Sigmoid colon (tissue), 4 donors: ENCODE measurements around the gene LRRC17.

Source experiments
- EP300 ChIP-seq, 4 donors: sonication (generic); formaldehyde crosslinking; IDR thresholded peaks; one replicate each; pipeline ENCODE4 v1.6.1; 2017; ENCODE audit warnings: antibody characterized with exemption in 4 of 4
- POLR2A ChIP-seq, 2 donors: fragments of 450-650 bp; IDR thresholded peaks; one replicate each; pipeline ENCODE4 v1.6.1; 2016; ENCODE audit warnings: antibody characterized with exemption in 2 of 2, mild to moderate bottlenecking in 2 of 2, moderate library complexity in 2 of 2
- TF ChIP-seq, protein P1 (sequence below), 4 experiments: fragments of 450-650 bp in 3 of 4; fragments of 200-600 bp in 1 of 4; IDR thresholded peaks; one replicate each; pipeline ENCODE4 v1.5.1; 2016 to 2019; ENCODE audit warnings: antibody characterized with exemption in 4 of 4, mild to moderate bottlenecking in 3 of 4, moderate library complexity in 2 of 4

DNA sequence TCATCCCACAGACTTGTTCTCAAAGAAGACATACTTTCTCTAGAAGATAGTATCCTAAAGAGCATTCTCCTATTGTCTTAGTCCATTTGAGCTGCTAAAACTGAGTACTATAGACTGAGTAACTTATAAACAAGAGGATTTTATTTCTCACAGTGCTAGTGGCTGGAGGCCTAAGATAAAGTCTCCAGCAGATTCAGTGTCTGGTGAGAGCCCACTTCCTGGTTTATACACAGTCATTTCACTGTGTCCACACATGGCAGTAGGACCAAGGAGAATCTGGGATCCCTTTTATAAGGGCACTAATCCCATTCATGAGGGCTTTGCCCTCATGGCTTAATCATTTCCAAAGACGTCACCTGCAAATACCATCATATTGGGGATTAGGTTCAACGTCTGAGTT, 68.7 kb downstream of the LRRC17 start:
- TF ChIP-seq, protein P1, sequence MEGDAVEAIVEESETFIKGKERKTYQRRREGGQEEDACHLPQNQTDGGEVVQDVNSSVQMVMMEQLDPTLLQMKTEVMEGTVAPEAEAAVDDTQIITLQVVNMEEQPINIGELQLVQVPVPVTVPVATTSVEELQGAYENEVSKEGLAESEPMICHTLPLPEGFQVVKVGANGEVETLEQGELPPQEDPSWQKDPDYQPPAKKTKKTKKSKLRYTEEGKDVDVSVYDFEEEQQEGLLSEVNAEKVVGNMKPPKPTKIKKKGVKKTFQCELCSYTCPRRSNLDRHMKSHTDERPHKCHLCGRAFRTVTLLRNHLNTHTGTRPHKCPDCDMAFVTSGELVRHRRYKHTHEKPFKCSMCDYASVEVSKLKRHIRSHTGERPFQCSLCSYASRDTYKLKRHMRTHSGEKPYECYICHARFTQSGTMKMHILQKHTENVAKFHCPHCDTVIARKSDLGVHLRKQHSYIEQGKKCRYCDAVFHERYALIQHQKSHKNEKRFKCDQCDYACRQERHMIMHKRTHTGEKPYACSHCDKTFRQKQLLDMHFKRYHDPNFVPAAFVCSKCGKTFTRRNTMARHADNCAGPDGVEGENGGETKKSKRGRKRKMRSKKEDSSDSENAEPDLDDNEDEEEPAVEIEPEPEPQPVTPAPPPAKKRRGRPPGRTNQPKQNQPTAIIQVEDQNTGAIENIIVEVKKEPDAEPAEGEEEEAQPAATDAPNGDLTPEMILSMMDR (IDR thresholded peaks at IDR 0.05): no peak
- TF ChIP-seq EP300 (IDR thresholded peaks at IDR 0.05): no peak
- no peak for TF ChIP-seq POLR2A (IDR thresholded peaks at IDR 0.05)
